Naive thymus-derived CD8-positive, alpha-beta T cell (primary cell): Measurements from ENCODE around the gene AGPAT3. TPM values are rescaled to one million over a fixed set of nuclear protein-coding genes. Genes with fewer than 3 reads are reported as not detected.
"Not testable (repeated sequence)": the region's sequence is repeated elsewhere in the genome, so short reads cannot be mapped to it uniquely, and the experiment has no call there.

Experiments used
- ATAC-seq, 2 donors: fragments of 150-1000 bp; cut with Tn5 transposase in 1 of 2; sonication (Bioruptor Pico), chemical (Tn5 transposase) in 1 of 2; 1 replicate in 1 of 2; 2 replicates in 1 of 2; pipeline ENCODE4 v1.10.0; 2021; ENCODE audit warnings: mild to moderate bottlenecking in 2 of 2, moderate library complexity in 2 of 2
- POLR2A ChIA-PET: fragments of 350-600 bp; sonication (Branson Sonifier 250); formaldehyde crosslinking; loops from one replicate; lab custom pipeline; 2021; ENCODE audit warnings: antibody characterized with exemption; lab: Charles Lee
- DNase-seq, 10 donors: peaks; one replicate each; pipeline versions ENCODE4 v3.0.0 to v3.0.0-alpha.2; 2020 to 2022
- H3K27ac Mint-ChIP-seq, 10 donors: one replicate each; pipeline ENCODE4 v1.8.0; 2020 to 2022; ENCODE audit warnings: mild to moderate bottlenecking in 10 of 10, mixed read lengths in 10 of 10, moderate library complexity in 4 of 10, inconsistent platforms in 1 of 10
- H3K27me3 Mint-ChIP-seq, 5 donors: one replicate each; pipeline ENCODE4 v1.8.0; 2021 to 2022; ENCODE audit warnings: mixed read lengths in 5 of 5
- H3K36me3 Mint-ChIP-seq, 3 donors: one replicate each; pipeline ENCODE4 v1.8.0; 2020 to 2022; ENCODE audit warnings: mixed read lengths in 3 of 3, mild to moderate bottlenecking in 2 of 3, inconsistent platforms in 1 of 3
- H3K4me1 Mint-ChIP-seq, 4 donors: one replicate each; pipeline ENCODE4 v1.8.0; 2021 to 2022; ENCODE audit warnings: mixed read lengths in 4 of 4
- H3K4me3 Mint-ChIP-seq, 10 donors: one replicate each; pipeline ENCODE4 v1.8.0; 2020 to 2022; ENCODE audit warnings: mild to moderate bottlenecking in 10 of 10, mixed read lengths in 10 of 10, moderate library complexity in 6 of 10, inconsistent platforms in 1 of 10
- H3K9me3 Mint-ChIP-seq, 9 donors: one replicate each; pipeline ENCODE4 v1.8.0; 2020 to 2022; ENCODE audit warnings: mixed read lengths in 9 of 9, mild to moderate bottlenecking in 3 of 9, inconsistent platforms in 1 of 9, moderate library complexity in 1 of 9
- polyA plus RNA-seq, 3 donors: library from polyadenylated mRNA; unstranded; fragments of 300-500 nt; fragmentation: Illumina TruSeq; gene quantifications; one replicate each; pipeline ENCODE4 v1.2.3, GENCODE V29; 2021
- total RNA-seq, 8 experiments: library from RNA in 2 of 8; stranded (reverse) in 2 of 8; gene quantifications; one replicate each; pipeline ENCODE4 v1.2.3 and lab custom pipeline; 2021 to 2026

AGPAT3 gene
- total and polyA plus RNA-seq, 5 experiments from 2014 or later: 10.9 to 59.0 (median 18.0) TPM

DNA sequence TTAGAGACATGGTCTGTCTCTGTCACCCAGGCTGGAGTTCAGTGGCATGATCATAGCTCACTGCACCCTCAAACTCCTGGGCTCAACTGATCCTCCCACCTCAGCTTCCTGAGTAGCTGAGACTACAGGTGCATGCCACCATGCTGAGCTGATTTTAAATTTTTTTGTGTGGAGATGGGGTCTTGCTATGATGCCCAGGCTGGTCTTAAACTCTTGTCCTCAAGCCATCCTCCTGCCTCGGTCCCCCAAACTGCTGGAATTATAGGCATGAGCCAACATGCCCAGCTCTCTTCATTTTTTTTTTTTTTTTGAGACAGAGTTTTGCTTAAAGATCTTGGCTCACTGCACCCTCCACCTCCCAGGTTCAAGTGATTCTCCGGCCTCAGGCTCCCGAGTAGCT is 24.8 kb upstream of the AGPAT3 start:
- POLR2A ChIA-PET: interaction anchor here (0.7 kb wide), 1 partner anchor 76 kb away, joined by 3 read pairs; no protein-coding TSS in a partner anchor
- ATAC-seq (no peak), DNase-seq (no peak)
- no peak overlapping the region for H3K4me3 Mint-ChIP-seq
- no peaks in the 10 kb centered on the region for H3K36me3 Mint-ChIP-seq
- H3K27me3 Mint-ChIP-seq: peaks cover 1 to 27% (median 16%) of the 10 kb centered on the region in 5 donors
- peaks cover 5 to 12% (median 9%) of the 10 kb centered on the region in 4 donors for H3K4me1 Mint-ChIP-seq
- no peaks in the 10 kb centered on the region for H3K9me3 Mint-ChIP-seq
- H3K27ac Mint-ChIP-seq: peak overlapping the region in 1 of 10 donors; percentile 9

DNA sequence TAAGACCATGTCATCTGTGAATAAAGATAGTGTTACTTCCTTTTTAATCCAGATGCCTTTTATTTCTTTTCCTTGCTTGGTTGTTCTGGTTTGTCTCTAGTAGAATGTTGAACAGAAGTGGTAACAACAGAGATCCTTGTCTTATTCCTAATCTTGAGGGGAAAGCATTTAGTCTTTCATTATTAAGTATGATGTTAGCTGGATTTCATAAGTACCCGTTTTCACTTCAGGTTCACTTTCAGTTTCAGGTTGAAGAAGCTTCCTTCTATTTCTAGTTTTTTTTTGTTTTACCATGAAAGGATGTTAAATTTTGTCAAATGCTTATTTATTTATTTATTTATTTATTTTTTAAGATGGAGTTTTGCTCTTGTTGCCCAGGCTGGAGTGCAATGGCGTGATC is 22.3 kb upstream of the AGPAT3 start:
- POLR2A ChIA-PET: interaction anchor here (0.6 kb wide), 1 partner anchor 65 kb away, joined by 3 read pairs; no protein-coding TSS in a partner anchor
- no peak for DNase-seq
- Mint-ChIP-seq H3K4me1 (peaks cover 5 to 8% (median 6%) of the 10 kb centered on the region in 4 donors), H3K27ac (peak overlapping the region in 9 of 10 donors; percentile 29 to 72 (median 59)), H3K36me3 (no peaks in the 10 kb centered on the region), H3K27me3 (peaks cover 0 to 6% (median 2%) of the 10 kb centered on the region in 5 donors), H3K4me3 (peak overlapping the region in 8 of 10 donors; percentile 8 to 59 (median 40)), H3K9me3 (no peaks in the 10 kb centered on the region)
- ATAC-seq: no peak

DNA sequence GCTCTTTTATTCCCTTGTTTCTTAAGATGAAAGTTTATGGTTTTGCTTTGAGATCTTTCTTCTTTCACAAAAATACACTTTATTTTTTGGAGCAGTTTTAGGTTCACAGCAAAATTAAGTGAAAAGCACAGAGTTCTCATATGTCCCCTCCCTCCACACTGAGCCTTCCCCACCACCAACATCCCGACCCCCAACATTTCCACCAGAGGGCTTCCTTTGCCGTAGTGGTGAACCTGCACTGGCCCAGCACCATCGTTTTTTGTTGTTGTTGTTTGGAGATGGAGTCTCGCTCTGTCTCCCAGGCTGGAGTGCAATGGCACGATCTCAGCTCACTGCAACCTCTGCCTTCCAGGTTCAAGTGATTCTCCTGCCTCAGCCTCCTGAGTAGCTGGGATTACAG is 20.1 kb upstream of the AGPAT3 start:
- H3K27ac Mint-ChIP-seq: peak overlapping the region in 1 of 10 donors; percentile 38
- H3K9me3 Mint-ChIP-seq, H3K27me3 Mint-ChIP-seq, H3K4me3 Mint-ChIP-seq, DNase-seq, H3K36me3 Mint-ChIP-seq, H3K4me1 Mint-ChIP-seq, POLR2A ChIA-PET, ATAC-seq: not testable (repeated sequence)

DNA sequence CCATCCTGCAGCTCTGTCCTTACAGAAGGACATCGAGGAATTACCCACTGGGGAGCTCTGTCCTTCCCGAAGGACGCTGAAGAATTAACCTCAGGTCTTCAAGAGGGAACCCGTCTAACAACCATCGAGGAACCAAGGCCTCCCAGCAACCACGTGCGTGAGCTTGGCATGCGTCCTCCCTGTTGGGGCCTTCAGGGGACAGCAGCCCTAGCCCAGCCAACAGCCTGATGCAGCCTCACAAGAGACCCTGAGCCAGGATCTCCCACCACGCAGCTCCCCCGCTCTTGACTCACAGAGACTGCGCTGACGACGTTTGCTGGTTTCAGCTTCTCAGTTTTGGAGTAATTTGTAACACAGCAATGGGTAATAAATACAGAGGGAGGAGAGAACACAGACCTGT is 19.6 kb upstream of the AGPAT3 start:
- DNase-seq: no peak
- Mint-ChIP-seq H3K27ac (no peak overlapping the region), H3K27me3 (no peaks in the 10 kb centered on the region), H3K36me3 (no peaks in the 10 kb centered on the region), H3K4me3 (no peak overlapping the region), H3K4me1 (peaks cover 5 to 8% (median 8%) of the 10 kb centered on the region in 4 donors), H3K9me3 (no peaks in the 10 kb centered on the region)
- no peak for ATAC-seq
- POLR2A ChIA-PET: no interaction called here

DNA sequence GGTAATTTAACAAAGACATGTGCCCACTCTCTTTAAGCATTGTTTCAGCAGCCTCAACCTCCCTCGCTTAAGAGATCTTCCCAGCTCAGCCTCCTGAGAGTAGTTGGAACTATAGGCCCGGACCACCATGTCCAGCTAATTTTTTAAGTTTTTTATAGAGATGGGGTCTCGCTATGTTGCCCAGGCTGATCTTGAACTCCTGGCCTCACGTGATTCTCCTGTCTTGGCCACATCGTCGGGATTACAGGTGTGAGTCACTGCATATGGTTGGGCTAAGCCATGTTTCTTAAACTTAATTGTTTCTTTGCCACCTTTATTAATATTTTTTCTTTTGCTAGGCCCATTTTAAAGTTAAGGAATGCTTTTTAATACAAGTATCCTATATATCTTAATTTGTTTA is 18.6 kb upstream of the AGPAT3 start:
- H3K9me3 Mint-ChIP-seq: peaks cover 0 to 3% (median 0%) of the 10 kb centered on the region in 9 donors
- peaks cover 5 to 8% (median 8%) of the 10 kb centered on the region in 4 donors for H3K4me1 Mint-ChIP-seq
- DNase-seq (no peak), ATAC-seq (no peak)
- H3K27ac Mint-ChIP-seq: no peak overlapping the region
- no peak overlapping the region for H3K4me3 Mint-ChIP-seq
- peaks cover 0 to 2% (median 0%) of the 10 kb centered on the region in 5 donors for H3K27me3 Mint-ChIP-seq
- H3K36me3 Mint-ChIP-seq: peaks cover 0 to 4% (median 0%) of the 10 kb centered on the region in 3 donors
- POLR2A ChIA-PET: no interaction called here

DNA sequence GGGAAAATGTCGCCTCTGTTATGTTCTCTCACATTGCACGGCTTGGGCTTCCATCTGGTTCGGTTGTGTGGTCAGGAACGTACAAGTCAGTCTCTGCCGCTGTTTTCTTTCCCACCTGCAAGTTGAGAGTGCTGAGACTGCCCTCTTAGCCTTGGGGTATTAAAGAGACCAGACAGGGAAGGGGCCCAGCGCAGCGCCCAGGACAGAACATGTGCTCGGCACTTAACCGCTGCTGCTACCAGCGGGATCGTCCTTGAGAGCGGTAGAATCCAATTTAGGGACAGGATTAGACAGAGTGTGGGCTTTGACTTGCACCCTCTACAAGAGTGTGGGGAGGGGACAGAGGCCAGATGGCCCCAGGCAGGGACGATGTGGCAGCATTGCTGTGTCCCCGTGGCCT is 17.7 kb upstream of the AGPAT3 start:
- H3K27ac Mint-ChIP-seq: no peak overlapping the region
- peaks cover 0 to 2% (median 0%) of the 10 kb centered on the region in 5 donors for H3K27me3 Mint-ChIP-seq
- peaks cover 0 to 3% (median 0%) of the 10 kb centered on the region in 9 donors for H3K9me3 Mint-ChIP-seq
- peaks cover 0 to 4% (median 0%) of the 10 kb centered on the region in 3 donors for H3K36me3 Mint-ChIP-seq
- ATAC-seq: no peak
- POLR2A ChIA-PET: no interaction called here
- no peak for DNase-seq
- no peak overlapping the region for H3K4me3 Mint-ChIP-seq
- peaks cover 5 to 8% (median 8%) of the 10 kb centered on the region in 4 donors for H3K4me1 Mint-ChIP-seq

DNA sequence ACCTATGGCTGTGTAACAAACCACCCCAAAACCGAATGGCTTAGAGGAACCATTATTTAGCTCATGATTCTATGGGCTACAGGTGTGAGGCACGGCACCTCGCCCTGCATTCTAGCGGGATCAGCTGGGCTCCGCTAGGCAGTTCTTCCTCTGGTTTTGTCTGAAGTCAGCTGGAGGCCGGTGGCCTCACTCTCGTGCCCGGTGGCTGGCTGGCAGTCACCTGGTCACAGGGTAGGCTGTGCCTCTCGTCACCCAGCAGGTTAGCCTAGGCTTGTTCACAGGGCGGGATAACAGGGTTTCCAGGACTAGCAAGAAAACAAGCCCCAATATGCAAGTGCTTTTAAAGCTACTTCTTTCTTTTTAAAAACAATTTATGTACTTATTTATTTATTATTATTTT is 16.3 kb upstream of the AGPAT3 start:
- Mint-ChIP-seq H3K4me1 (peaks cover 0 to 4% (median 1%) of the 10 kb centered on the region in 4 donors), H3K4me3 (no peak overlapping the region), H3K27me3 (peaks cover 0 to 7% (median 0%) of the 10 kb centered on the region in 5 donors), H3K36me3 (peaks cover 0 to 4% (median 0%) of the 10 kb centered on the region in 3 donors), H3K9me3 (peaks cover 0 to 3% (median 0%) of the 10 kb centered on the region in 9 donors), H3K27ac (no peak overlapping the region)
- POLR2A ChIA-PET: no interaction called here
- ATAC-seq: no peak
- DNase-seq: no peak

DNA sequence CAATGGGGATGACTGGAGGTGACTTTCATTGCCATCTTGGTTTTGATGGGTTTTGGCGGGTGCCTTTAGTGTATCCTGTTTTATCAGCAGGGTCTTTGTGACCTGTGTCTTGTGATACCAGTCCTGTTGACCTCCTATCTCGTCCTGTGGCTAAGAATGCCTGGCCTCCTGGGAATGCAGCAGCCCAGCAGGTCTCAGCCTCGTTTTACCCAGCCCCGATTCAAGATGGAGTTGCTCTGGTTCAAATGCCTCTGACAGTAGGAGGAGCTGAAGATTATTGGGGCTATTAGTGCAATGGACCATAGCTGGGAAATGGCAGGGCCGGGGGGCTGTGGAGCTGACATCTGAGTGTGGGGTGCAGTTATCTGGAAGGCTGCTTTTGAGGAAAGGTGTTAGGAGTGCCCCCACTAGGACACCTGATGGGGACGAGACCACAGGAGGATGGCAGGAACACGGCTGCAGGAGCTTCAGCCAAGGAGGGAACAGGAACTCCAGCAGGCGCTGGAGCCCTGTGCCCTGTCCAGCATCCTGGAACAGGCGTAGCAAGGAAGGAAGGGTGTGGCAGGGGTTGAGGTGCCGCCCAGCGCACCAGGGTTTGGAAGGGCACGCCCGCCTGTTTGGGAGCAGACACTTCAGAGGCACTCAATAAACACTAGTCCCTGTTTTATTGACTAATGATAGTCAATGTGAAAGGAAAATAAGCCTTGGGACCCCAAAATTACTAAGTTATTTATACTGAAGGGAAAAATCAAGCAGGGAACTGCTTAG is 15.3 kb upstream of the AGPAT3 start:
- POLR2A ChIA-PET: no interaction called here
- Mint-ChIP-seq H3K36me3 (peaks cover 0 to 4% (median 0%) of the 10 kb centered on the region in 3 donors), H3K9me3 (peaks cover 0 to 3% (median 0%) of the 10 kb centered on the region in 9 donors), H3K4me3 (no peak overlapping the region), H3K4me1 (peaks cover 0 to 4% (median 1%) of the 10 kb centered on the region in 4 donors), H3K27me3 (peaks cover 0 to 11% (median under 1%) of the 10 kb centered on the region in 5 donors), H3K27ac (no peak overlapping the region)
- ATAC-seq: no peak
- no peak for DNase-seq

DNA sequence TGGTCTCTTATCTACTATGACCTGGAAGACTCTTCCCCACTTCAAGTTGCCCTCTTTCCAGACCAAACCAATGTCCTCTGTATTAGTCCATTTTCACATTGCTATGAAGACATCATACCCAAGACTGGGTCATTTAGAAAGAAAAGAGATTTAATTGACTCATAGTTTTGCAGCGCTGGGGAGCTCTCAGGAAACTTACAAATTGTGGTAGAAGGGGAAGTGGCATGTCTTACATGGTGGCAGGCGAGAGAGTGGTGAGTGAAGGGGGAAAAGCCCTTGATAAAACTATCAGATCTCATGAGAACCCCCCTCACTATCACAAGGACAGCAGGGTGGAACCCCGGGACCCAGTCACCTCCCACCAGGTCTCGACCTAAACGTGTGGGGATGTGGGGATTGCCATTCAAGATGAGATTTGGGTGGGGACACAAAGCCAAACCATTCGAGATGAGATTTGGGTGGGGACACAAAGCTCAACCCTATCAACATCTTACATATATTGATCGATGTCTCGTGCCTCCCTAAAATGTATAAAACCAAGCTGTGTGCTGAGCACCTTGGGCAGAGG is 14.2 kb upstream of the AGPAT3 start:
- POLR2A ChIA-PET: no interaction called here
- peak overlapping the region in 1 of 10 donors; percentile 24 for H3K27ac Mint-ChIP-seq
- peaks cover 0 to 8% (median 3%) of the 10 kb centered on the region in 4 donors for H3K4me1 Mint-ChIP-seq
- no peak overlapping the region for H3K4me3 Mint-ChIP-seq
- DNase-seq (no peak), ATAC-seq (no peak)
- peaks cover 0 to 4% (median 0%) of the 10 kb centered on the region in 3 donors for H3K36me3 Mint-ChIP-seq
- peaks cover 0 to 16% (median 4%) of the 10 kb centered on the region in 5 donors for H3K27me3 Mint-ChIP-seq
- H3K9me3 Mint-ChIP-seq: peaks cover 0 to 3% (median 0%) of the 10 kb centered on the region in 9 donors

DNA sequence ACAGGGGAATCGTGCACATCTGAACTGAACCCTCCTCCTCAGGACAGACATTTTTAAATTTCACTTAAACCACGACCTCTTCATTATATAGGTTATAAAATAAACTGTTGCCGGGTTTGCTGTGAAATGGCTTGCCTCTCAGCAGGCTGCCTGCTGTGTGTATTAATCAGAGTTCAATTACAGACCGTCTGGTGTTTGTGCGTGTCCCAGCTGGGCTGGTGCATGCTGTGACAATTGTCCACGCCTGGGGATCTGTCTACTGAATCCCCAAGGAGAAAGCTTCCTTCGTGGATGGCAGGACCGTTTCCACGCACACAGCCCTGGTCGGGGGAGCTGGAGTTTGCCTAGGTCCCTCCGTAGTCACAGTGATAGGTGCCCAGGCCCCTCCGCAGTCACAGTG is 13.4 kb upstream of the AGPAT3 start:
- peaks cover 0 to 3% (median 0%) of the 10 kb centered on the region in 9 donors for H3K9me3 Mint-ChIP-seq
- peaks cover 0 to 4% (median 0%) of the 10 kb centered on the region in 3 donors for H3K36me3 Mint-ChIP-seq
- H3K27me3 Mint-ChIP-seq: peaks cover 0 to 20% (median 7%) of the 10 kb centered on the region in 5 donors
- H3K4me1 Mint-ChIP-seq: peaks cover 0 to 8% (median 5%) of the 10 kb centered on the region in 4 donors
- POLR2A ChIA-PET: no interaction called here
- ATAC-seq (no peak), DNase-seq (no peak)
- no peak overlapping the region for H3K27ac Mint-ChIP-seq
- H3K4me3 Mint-ChIP-seq: no peak overlapping the region

DNA sequence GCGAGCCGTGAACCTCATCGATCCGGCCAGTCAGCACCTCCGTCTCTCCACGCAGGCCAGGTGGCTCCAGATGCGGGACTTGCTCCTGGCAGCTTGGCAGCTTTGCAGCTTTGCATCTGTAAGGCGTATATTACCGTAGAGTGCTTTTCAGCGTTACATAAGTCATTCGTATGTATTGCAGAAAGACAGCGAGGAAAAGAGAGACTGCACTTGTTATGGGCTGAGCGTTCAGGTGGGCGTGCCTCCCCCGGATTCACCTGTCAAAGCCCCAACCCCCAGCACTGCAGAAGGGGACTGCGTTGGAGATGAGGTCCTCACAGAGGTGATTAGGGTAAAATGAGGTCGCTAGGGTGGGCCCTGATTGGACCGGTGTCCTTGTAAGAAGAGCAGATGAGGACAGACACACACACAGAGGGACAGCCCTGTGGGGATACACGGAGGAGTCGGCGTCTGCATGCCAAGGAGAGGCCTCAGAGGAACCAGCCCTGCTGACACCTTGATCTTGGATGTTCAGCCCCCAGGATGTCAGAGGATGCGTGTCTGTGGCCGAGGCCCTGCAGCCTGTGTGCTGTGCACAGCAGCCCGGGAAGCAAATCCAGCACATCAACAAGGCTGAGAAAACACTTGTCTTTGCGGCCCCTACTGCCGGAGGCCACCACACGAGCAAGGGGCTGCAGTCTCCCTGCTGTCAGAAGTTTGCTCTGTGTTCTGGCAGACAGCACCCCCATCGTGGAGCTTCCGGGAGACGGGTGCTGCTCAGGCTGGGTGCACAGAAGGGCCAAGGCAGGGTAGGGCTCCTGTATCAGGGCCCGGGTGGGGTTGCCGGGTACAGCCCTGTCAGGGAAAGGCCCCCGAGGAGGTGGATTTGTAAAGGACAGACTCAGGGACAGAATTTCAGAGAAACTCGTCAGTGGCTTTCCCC is 10.9 kb upstream of the AGPAT3 start:
- Mint-ChIP-seq H3K4me1 (peaks cover 0 to 9% (median 5%) of the 10 kb centered on the region in 4 donors), H3K9me3 (peaks cover 0 to 3% (median 0%) of the 10 kb centered on the region in 9 donors), H3K27me3 (peaks cover 0 to 20% (median 7%) of the 10 kb centered on the region in 5 donors), H3K36me3 (peaks cover 0 to 4% (median 0%) of the 10 kb centered on the region in 3 donors), H3K27ac (no peak overlapping the region), H3K4me3 (no peak overlapping the region)
- DNase-seq (no peak), ATAC-seq (no peak)
- POLR2A ChIA-PET: no interaction called here
